PC-9 (cell line): ENCODE data around the gene SHANK1.

Source experiments
- EZH2 ChIP-seq: fragments of 200-600 bp; sonication (generic); IDR thresholded peaks from 2 replicates; pipeline ENCODE4 v1.8.0; 2017; ENCODE audit warnings: antibody characterized with exemption, low read depth
- TF ChIP-seq, protein P1 (sequence below): fragments of 200-600 bp; sonication (generic); conservative IDR thresholded peaks from 2 replicates; pipeline ENCODE4 v1.6.1; 2017; ENCODE audit warnings: mixed run types, antibody characterized with exemption, mild to moderate bottlenecking, moderate library complexity

DNA sequence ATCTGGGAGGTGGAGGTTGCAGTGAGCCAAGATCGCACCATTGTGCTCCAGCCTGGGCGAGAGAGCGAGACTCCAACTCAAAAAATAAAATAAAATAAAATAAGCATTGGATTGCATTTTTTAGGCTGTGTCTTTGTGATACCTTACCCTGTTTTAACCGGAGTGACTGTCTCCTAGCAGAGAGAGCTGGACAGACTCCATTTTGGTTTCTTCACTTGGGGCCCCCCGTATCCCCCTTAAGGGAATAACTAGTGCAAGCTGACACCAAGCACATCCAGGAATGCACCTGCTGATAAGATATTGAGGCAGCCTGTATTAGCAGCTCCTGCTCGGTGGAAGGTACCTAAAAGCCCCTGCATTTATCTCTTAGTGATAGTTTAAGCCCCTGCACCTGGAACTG is 29.9 kb upstream of the SHANK1 start:
- TF ChIP-seq, protein P1, sequence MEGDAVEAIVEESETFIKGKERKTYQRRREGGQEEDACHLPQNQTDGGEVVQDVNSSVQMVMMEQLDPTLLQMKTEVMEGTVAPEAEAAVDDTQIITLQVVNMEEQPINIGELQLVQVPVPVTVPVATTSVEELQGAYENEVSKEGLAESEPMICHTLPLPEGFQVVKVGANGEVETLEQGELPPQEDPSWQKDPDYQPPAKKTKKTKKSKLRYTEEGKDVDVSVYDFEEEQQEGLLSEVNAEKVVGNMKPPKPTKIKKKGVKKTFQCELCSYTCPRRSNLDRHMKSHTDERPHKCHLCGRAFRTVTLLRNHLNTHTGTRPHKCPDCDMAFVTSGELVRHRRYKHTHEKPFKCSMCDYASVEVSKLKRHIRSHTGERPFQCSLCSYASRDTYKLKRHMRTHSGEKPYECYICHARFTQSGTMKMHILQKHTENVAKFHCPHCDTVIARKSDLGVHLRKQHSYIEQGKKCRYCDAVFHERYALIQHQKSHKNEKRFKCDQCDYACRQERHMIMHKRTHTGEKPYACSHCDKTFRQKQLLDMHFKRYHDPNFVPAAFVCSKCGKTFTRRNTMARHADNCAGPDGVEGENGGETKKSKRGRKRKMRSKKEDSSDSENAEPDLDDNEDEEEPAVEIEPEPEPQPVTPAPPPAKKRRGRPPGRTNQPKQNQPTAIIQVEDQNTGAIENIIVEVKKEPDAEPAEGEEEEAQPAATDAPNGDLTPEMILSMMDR = no peak
- TF ChIP-seq EZH2 = no peak
